HCEC 1CT (cell line): ENCODE results near the gene FMN2.

Source experiments
- DNase-seq: peaks from one replicate; pipeline ENCODE4 v3.0.0-alpha.2; 2017

Gene FMN2

DNA sequence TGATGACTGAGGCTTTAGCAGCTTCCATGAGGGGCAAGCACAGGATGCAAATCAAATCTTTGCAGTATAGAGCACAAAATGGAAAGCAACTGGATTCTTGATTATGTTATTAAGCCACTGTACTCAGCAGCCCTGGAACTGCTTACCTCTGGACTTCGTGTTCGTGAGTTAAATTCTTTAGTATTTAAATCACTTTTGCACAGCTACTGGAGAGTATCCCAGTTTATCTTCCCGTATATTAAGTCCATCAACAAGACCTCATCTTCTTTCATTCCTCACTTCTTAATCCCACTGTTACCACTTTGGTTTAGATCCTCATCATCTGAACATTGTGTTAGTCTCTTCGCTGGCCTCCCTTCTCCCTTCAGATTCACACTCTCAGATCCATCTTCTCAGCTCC lies 411.4 kb downstream of the FMN2 start:
- DNase-seq, result no peak

- no peak for DNase-seq
Measured at GRCh38 chr1:240503558-240503957, 411.9 kb downstream of the FMN2 start.

DNA sequence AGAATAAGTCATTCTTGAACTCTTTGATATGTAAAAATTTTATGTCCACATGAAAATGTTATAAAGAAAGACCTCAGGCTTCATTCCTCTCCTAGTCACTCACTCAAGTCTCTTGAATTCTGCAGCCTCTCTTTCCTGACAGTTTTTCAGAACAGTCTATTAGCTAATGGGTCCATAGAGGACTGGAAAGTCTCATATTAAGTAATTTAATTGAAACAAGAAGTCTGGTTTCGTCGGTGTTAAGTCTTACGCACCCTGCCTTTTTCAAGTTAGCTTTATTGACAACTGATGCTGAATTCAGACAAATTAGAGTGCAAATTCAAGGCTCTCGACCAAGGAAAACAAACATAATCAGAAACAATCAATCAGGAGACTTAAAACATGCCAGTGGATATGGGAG lies 414.5 kb downstream of the FMN2 start:
- DNase-seq, result no peak

DNA sequence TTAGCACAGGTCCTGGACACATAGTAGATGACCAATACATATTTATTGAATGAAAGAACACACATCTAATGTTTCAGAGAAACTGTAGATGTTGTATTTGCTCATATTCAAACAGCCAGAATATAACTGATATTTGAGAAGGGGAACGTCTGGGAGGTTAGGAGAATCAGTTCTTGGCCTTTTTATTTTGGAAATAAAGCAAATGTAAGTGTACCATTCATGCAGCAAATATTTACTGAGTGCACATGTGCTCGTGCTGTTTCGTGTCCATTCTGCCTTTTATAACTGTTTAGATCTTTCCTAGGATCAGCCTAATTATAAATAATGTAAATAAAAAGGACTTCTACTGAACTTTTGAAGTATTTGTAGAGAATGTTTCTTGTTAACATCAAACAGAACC lies 416.5 kb downstream of the FMN2 start:
- DNase-seq, result no peak

DNA sequence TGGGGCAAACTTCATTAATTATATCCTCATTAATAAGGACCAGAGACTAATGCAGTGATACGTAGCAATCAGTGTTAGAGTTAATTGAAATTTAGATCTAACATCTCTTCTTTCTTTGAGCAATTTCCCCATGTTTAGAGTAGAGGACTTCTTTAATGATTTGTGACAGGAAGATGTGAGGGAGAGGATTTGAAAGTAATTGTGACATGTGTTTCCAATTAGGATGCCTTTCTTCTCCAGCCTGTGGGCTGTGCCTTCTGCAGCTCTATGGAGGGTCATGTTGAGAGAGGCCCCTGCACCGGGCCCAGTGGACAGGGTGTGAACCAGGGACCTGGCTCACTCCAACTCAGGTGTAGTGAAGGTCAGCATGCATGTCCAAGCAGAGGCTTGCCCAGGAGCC lies 417.3 kb downstream of the FMN2 start:
- peak; percentile 11 for DNase-seq

DNA sequence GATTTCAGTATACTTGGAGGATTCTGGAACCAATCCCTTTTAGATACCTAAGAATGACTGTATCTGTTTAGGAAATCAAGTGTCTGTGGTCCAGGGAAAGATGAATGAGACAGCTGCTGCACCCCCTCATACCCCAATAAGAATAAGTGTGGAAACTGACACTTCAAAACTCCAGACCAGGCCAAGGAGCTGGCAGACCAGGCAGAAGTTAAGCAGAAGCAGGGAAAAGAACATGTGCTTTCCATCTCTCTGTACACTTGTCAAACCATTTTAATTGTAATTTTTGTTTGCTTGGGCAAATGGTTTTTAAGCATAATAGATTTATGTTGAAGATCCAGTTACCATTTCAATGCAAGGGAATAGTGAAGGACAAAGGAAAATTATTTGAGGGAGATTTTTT lies 420.1 kb downstream of the FMN2 start:
- no peak for DNase-seq

DNA sequence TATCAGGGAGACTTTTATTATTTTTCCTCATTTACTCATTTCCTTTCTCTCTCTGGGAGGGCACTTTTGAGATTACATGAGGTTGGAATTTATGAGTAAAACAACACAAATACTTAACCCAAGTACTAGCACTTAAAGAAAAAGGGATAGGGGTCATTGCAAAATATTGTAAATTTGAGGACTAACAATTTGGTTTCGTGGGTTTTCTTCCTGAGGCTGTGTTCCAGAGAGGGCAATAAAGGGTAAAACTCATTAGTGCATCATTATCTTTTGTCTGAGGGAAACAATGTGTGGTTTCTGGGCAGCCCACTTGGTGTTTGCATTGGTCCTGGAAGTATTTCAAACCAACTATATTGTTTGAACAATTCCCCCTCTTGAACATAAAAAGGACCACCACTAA lies 423.8 kb downstream of the FMN2 start:
- peak; percentile 50 for DNase-seq

DNA sequence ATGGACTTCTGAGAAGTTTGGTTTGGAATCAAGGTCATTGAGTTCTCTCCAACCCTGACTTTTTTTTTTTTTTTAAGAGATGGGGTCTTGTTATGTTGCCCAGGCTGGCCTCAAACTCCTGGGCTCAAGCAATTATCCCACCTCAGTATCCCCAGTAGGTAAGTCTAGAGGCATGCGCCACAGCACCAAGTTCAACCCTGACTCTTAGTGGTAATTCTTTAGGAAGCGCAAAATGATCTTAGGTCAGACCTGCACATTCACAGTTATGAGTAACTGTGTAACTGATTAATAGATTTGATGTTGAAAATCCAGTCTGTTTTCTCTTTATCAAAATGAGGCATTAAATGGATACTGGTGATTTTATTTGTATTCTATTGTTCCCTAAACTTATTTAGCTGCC lies 424.4 kb downstream of the FMN2 start:
- DNase-seq, result no peak

DNA sequence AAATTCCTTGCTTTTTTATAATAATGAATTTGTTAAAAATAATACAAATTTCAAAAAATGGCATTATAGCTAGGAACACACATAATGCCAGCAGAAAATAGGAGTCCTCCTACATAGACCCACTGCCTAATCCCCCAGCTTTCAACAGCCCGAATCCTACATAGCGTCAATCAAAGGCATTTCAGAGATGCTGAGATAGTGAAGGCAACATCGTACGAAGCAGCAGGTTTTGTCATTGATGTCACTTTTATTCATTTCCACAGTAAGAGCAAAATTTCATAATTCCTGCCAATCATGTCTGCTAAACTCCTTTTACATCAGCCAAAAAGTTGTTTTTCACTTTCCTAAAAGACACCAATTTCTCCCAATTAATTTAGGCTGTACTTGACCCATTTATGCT lies 426.2 kb downstream of the FMN2 start:
- DNase-seq, result no peak

DNA sequence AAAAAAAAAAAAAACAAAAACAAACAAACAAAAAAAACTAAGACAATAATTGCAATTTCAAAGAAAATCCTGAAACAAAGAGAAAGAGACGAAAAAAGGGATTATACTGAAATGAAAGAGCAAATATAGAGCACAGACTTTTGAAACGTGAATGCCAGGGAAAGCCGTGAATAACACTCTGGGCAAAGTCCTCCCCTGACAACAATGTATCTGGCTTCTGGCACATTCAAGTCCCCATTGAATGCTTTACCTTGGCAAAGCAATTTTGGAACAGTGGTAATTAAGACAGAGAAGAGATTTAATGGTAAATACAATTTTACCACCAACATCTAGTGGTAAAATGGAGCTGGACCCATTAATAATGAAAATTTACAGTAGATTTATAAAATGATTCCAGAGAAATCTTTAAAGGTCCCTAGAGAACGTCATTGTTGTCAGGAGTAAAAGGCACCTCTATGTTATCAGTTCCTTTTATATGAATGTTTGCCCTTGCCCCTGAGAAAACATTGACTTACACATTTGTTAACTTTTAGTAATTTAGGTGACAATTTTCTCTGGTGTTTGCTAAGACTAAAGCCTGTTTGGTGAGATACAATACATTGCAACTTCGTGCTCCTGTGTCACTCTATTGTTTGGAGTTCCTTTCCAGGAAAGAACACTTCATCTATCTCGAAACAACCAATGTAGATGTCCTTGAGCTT lies 430.6 kb downstream of the FMN2 start:
- DNase-seq, result no peak

DNA sequence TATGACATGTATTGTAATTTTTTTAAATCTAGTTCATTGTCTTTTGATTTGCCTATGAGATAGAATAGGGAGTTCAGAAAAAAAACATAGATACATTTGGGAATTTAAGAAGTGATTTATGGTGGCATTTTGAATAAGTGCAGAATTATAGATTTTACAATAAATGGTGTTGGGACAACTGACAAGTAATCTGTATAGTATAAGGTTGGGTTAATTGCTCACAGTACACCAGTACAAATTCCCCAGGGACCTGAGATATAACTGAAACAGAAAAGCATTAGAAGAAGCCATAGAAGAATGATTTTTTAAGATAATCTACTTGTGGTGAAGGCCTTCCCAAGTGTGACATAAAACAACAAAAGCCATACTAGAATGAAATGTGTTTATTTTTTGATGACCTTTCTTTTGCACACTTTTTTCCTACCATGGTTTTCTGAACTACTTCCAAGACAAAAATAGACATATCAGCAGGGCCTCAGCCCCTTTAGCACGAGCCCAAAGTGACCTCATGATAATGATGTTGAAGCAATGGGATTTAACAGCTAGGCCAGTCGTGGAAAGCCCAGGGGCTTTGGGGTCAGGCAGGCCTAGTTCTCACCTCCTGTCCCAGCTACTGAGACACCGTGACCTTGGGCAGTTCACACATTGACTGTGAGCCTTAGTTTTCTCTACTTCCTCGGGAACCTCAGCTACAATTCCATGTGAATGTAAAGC lies 432.8 kb downstream of the FMN2 start:
- no peak for DNase-seq
